Panc1 (cell line): ENCODE measurements around the gene BTBD9.

Experiments
- CTCF ChIP-seq: fragments of 450-650 bp; IDR thresholded peaks from 2 replicates; pipeline ENCODE4 v1.5.1; 2017; ENCODE audit warnings: mild to moderate bottlenecking
- POLR2AphosphoS5 ChIP-seq: IDR thresholded peaks from 2 replicates; pipeline ENCODE4 v1.6.1; 2012; ENCODE audit warnings: mild to moderate bottlenecking, low read depth, low read length, moderate library complexity

GRCh38 chr6:38549795-38550194 is 89.9 kb downstream of the BTBD9 start:
- no peak for TF ChIP-seq CTCF
- no peak for TF ChIP-seq POLR2AphosphoS5
